ENCODE results near the gene PSME1.

DNA sequence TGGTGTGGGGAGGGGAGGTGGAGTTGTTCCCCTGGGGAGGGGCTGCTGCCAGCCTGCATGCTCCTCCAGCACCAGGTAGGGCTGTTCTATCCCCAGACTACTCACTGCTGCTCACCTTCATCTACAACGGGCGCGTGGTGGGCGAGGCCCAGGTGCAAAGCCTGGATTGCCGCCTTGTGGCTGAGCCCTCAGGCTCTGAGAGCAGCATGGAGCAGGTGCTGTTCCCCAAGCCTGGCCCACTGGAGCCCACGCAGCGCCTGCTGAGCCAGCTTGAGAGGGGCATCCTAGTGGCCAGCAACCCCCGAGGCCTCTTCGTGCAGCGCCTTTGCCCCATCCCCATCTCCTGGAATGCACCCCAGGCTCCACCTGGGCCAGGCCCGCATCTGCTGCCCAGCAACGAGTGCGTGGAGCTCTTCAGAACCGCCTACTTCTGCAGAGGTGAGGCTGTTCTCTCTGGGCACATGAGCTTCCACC lies 28.6 kb downstream of the PSME1 start:
- TF ChIP-seq EZH2 (IDR thresholded peaks at IDR 0.05; ENCODE audit: low read length), result no peak
- TF ChIP-seq, protein P1, sequence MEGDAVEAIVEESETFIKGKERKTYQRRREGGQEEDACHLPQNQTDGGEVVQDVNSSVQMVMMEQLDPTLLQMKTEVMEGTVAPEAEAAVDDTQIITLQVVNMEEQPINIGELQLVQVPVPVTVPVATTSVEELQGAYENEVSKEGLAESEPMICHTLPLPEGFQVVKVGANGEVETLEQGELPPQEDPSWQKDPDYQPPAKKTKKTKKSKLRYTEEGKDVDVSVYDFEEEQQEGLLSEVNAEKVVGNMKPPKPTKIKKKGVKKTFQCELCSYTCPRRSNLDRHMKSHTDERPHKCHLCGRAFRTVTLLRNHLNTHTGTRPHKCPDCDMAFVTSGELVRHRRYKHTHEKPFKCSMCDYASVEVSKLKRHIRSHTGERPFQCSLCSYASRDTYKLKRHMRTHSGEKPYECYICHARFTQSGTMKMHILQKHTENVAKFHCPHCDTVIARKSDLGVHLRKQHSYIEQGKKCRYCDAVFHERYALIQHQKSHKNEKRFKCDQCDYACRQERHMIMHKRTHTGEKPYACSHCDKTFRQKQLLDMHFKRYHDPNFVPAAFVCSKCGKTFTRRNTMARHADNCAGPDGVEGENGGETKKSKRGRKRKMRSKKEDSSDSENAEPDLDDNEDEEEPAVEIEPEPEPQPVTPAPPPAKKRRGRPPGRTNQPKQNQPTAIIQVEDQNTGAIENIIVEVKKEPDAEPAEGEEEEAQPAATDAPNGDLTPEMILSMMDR (optimal IDR thresholded peaks at IDR 0.05 in 1 of 3, IDR thresholded peaks at IDR 0.05 in 1 of 3, conservative IDR thresholded peaks at IDR 0.05 in 1 of 3; ENCODE audit: extremely low read depth in 1 of 3, insufficient read depth in 2 of 3, low read length in 3 of 3), result no peak

Measured in keratinocyte (primary cell).